GM06990 (cell line): ENCODE data around the gene CLK2.
A peak's percentile ranks its signal among the peaks of the same experiment; 100 is the strongest.

Experiments used
- DNase-seq: peaks from one replicate; pipeline ENCODE4 v3.0.0-alpha.2; 2011; ENCODE audit not compliant: insufficient read length; ENCODE audit errors: extremely low read depth
- H3K27me3 ChIP-seq: replicated peaks from 2 replicates; pipeline ENCODE4 v1.6.0; 2011; ENCODE audit warnings: low read length; ENCODE audit not compliant: control insufficient read depth, insufficient read depth
- H3K36me3 ChIP-seq: 2 replicates; pipeline ENCODE4 v1.5.1; 2011; ENCODE audit warnings: low read length; ENCODE audit not compliant: control insufficient read depth, insufficient read depth
- H3K4me3 ChIP-seq: replicated peaks from 2 replicates; pipeline ENCODE4 v1.5.1; 2011; ENCODE audit warnings: low read depth, mild to moderate bottlenecking, control low read depth, low read length
- TF ChIP-seq, protein P1 (sequence below): IDR thresholded peaks from 2 replicates; pipeline ENCODE4 v1.5.1; 2011; ENCODE audit warnings: low read length, control low read depth, mild to moderate bottlenecking, inconsistent platforms; ENCODE audit not compliant: insufficient read depth, poor library complexity, severe bottlenecking

The CLK2 gene

DNA sequence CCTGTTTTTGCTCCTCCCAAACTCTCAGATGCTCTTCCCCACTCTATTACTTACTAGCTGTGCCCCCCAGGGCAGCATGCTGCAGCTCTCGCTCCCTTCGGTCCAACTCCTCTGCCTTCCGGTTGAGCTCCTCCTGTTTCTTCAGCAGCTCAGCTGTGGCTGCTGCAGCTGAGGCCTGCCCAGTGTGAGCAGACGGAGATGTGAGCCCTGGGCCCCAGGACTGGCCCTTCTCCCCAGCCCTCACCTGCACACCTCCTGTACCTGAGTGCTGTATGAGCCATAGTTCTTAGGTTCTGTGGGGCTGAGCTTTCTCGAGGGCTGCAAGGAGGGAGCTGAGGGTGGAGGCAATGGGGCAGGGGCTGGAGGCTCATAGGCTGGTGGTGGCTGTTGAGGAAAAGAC is 13.0 kb downstream of the CLK2 start:
- Histone ChIP-seq H3K27me3 (no peaks in the 10 kb centered on the region), H3K36me3 (peaks cover 17% of the 10 kb centered on the region), H3K4me3 (no peak overlapping the region)
- TF ChIP-seq, protein P1, sequence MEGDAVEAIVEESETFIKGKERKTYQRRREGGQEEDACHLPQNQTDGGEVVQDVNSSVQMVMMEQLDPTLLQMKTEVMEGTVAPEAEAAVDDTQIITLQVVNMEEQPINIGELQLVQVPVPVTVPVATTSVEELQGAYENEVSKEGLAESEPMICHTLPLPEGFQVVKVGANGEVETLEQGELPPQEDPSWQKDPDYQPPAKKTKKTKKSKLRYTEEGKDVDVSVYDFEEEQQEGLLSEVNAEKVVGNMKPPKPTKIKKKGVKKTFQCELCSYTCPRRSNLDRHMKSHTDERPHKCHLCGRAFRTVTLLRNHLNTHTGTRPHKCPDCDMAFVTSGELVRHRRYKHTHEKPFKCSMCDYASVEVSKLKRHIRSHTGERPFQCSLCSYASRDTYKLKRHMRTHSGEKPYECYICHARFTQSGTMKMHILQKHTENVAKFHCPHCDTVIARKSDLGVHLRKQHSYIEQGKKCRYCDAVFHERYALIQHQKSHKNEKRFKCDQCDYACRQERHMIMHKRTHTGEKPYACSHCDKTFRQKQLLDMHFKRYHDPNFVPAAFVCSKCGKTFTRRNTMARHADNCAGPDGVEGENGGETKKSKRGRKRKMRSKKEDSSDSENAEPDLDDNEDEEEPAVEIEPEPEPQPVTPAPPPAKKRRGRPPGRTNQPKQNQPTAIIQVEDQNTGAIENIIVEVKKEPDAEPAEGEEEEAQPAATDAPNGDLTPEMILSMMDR = no peak
- DNase-seq = no peak

GRCh38 chr1:155256058-155256852 is 17.0 kb downstream of the CLK2 start:
- TF ChIP-seq, protein P1 = no peak
- H3K4me3 ChIP-seq = no peak overlapping the region
- H3K36me3 ChIP-seq = peaks cover 7% of the 10 kb centered on the region
- H3K27me3 ChIP-seq = no peaks in the 10 kb centered on the region
- DNase-seq = no peak

DNA sequence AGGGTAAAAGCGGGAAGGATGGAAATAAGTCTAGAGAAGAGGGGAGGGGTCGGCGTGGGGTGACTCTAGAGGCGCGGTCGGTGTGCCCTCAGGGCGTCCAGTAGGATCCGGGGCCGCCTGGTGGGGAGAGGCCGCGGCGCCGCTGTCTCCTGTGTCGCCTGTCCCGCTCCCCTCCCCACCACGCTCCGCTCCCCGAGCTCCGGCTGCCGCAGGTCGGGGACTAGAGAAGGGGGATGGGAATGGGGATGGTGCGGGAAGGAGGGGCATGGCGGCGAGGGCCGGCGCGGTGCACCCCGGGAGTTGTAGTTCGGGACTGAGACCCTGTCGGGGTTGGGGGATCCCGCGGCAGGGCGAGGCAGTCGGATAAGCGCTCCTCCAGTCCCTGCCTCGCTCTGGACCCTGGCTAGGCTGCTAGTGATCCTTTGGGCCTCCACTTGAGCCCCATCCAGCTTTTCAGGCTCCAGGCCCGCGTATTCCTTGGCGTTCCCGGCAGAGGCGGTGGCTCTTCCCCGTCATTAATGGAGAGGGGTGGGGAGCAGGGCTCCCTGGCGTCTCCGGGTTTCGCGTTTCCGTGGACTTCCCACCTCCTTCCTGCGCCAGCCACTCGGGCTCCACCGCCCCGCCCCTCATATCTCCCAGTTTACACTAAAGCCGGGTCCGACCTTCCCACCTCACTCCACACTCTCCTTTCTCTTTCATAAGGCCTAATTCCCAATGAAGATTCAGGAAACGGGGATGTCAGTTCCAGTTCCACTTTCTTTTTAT is 17.9 kb downstream of the CLK2 start, which contains the start of gene ENTREP3:
TSS of gene ENTREP3 (minus strand) at position 241 of the 765 bp plus-strand sequence. CDS start 606 bp downstream, outside the sequence.
- TF ChIP-seq, protein P1 = no peak
- Histone ChIP-seq H3K4me3 (peak within 1 kb of the TSS; percentile 77), H3K36me3 (peaks cover 7% of the 10 kb centered on the region), H3K27me3 (no peaks in the 10 kb centered on the region)
- DNase-seq = peak; percentile 84

DNA sequence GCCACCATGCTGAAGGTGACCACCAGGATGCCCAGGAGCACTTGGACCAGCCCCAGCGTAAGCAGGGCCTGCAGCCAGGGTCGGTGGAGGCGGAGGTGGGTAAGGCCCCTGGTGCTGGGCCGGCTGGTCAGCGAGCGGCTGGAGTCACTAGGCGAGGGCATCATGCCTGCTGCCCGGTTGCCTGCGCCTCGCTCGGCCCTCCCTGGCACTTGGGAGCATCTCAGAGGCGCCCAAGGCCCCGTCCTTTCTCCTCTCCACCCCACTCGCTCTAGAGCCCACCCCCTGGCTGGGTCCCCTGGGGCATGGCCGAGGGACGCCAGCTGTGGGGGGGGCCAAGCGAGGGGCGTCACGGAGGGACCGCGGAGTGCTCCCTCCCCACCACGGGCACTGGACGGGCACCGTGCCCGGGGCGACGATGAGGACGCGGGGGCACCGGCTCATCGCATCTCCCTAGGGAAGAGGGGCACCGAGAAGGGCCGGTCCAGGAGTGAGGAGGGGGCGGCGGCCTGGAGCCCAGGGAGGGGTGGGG is 18.5 kb downstream of the CLK2 start:
- DNase-seq = no peak
- Histone ChIP-seq H3K36me3 (peaks cover 7% of the 10 kb centered on the region), H3K4me3 (peak overlapping the region; percentile 77), H3K27me3 (no peaks in the 10 kb centered on the region)
- TF ChIP-seq, protein P1 = no peak

- no peak for DNase-seq
- peaks cover 7% of the 10 kb centered on the region for H3K36me3 ChIP-seq
- peak overlapping the region; percentile 77 for H3K4me3 ChIP-seq
- TF ChIP-seq, protein P1 = no peak
- H3K27me3 ChIP-seq = no peaks in the 10 kb centered on the region
Measured at GRCh38 chr1:155254228-155254713, 19.0 kb downstream of the CLK2 start.
